ENCODE data around the gene QSOX2. TPM values are rescaled to one million over a fixed set of nuclear protein-coding genes. Genes with fewer than 3 reads are reported as not detected.

QSOX2 gene
- total and polyA plus RNA-seq, 8 donors = 6.8 to 19.1 (median 10.9) TPM

DNA sequence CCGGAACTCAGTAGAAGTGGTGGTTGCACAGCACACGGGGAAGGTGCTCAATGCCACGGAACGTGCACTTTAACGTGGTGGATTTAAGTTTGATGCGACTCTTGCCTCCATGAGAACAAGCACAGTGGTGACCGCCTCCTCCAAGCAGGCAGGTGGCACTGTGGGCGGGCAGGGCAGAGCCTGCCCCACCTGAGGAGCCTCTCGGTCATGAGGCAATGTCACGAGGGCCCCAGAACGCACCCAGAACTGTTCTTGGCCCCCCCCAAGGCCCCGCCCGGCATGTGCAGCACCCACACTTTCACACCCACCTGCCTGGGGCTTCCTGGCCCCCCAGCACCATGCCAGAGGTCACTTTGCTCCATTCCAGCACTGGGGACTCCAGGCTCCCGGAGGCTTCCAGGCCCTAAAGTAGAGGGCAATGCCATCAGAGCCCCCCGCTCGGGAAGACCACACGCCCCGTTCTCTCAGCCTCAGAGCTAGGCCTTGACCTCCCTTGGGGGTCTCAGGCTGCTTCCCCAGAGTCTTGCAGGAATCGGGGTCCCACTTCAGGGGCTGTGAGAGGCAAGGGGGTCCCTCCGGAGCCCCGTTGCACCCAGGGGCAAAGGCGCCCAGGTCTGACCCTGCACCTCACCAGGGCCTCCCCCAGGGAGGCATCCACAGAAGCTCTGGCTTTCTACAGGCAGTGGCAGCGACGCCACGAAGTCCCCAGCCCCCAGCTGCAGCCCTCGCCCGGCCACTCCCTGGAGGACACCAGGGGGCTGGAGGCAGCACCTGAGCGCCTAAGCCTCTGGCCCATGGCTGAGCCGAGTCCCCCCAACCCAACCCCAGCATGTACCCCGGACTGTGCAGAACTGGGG, 44.3 kb upstream of the QSOX2 start:
- FAIRE-seq (no peak), ATAC-seq (no peak), DNase-seq (peak in 2 of 6 donors; percentile 16 to 52)
- Histone ChIP-seq H3K4me3 (no peak overlapping the region), H3K36me3 (no peaks in the 10 kb centered on the region), H3K4me1 (no peaks in the 10 kb centered on the region), H3K9me3 (no peaks in the 10 kb centered on the region), H3K27ac (no peak overlapping the region), H3K27me3 (no peaks in the 10 kb centered on the region)
- WGBS, 2 donors = 82 to 90% methylated on average over 30 of the region's 30 CpGs
- TF ChIP-seq, protein P1, sequence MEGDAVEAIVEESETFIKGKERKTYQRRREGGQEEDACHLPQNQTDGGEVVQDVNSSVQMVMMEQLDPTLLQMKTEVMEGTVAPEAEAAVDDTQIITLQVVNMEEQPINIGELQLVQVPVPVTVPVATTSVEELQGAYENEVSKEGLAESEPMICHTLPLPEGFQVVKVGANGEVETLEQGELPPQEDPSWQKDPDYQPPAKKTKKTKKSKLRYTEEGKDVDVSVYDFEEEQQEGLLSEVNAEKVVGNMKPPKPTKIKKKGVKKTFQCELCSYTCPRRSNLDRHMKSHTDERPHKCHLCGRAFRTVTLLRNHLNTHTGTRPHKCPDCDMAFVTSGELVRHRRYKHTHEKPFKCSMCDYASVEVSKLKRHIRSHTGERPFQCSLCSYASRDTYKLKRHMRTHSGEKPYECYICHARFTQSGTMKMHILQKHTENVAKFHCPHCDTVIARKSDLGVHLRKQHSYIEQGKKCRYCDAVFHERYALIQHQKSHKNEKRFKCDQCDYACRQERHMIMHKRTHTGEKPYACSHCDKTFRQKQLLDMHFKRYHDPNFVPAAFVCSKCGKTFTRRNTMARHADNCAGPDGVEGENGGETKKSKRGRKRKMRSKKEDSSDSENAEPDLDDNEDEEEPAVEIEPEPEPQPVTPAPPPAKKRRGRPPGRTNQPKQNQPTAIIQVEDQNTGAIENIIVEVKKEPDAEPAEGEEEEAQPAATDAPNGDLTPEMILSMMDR (IDR thresholded peaks at IDR 0.05) = no peak
- intact Hi-C loops (cut with DNase I) = loop anchor here in 1 of 3 donors (10.0 kb wide), 2 partner anchors 115 to 145 kb away; no protein-coding TSS in a partner anchor

- TF ChIP-seq, protein P1 (IDR thresholded peaks at IDR 0.05) = no peak
- ATAC-seq (no peak), FAIRE-seq (no peak), DNase-seq (peak in 1 of 6 donors; percentile 40)
- no peaks in the 10 kb centered on the region for H3K27me3 ChIP-seq
- no peaks in the 10 kb centered on the region for H3K9me3 ChIP-seq
- peaks cover 0 to 5% (median 0%) of the 10 kb centered on the region in 3 donors for H3K4me1 ChIP-seq
- H3K27ac ChIP-seq = no peak overlapping the region
- intact Hi-C loops (cut with DNase I) = loop anchor here in 1 of 3 donors (10.0 kb wide), 2 partner anchors 113 to 143 kb away; no protein-coding TSS in a partner anchor
- H3K4me3 ChIP-seq = no peak overlapping the region
- no peaks in the 10 kb centered on the region for H3K36me3 ChIP-seq
- WGBS, 2 donors = 56 to 66% methylated on average over 20 to 21 of the region's 21 CpGs
Observed at GRCh38 chr9:136287960-136288753, 42.5 kb upstream of the QSOX2 start.

GRCh38 chr9:136286987-136287379, 41.4 kb upstream of the QSOX2 start:
- Histone ChIP-seq H3K9me3 (no peaks in the 10 kb centered on the region), H3K27me3 (no peaks in the 10 kb centered on the region), H3K36me3 (no peaks in the 10 kb centered on the region), H3K27ac (no peak overlapping the region), H3K4me1 (peaks cover 7 to 12% (median 11%) of the 10 kb centered on the region in 3 donors), H3K4me3 (no peak overlapping the region)
- DNase-seq (no peak), ATAC-seq (no peak), FAIRE-seq (no peak)
- WGBS, 2 donors = 84 to 91% methylated on average over 13 of the region's 13 CpGs
- TF ChIP-seq, protein P1 (IDR thresholded peaks at IDR 0.05) = no peak
- intact Hi-C loops (cut with DNase I) = loop anchor here in 1 of 3 donors (10.0 kb wide), 2 partner anchors 112 to 142 kb away; no protein-coding TSS in a partner anchor

DNA sequence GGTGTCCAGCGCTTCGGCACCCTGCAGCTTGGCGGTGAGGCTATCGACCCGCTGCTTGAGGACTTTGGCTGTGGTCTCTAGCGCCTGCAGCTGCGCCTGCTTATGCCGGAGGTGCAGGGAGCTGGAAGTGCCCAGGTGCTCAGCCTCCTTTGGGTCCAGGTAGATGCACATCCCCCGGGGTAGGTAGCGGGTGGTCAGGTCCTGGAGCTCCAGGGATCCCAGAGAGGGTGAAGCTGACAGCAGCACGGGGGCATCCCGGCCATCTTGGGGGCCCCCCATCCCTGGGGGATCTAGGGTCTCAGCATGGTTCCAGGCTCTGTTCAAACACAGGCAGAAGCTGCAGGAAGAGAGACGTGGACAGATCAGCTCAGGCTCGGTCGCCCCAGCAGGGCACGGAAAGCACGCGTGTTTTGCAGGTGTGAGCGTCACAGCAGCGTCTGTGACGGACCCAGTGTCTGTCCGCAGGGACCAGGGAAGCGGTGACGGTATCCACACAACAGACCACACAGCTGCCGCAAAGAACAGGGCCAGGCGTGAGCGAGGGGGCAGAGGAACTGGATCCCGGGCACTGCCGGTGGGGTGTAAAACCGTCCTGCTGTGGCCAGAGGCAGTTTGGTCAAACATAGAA, 40.9 kb upstream of the QSOX2 start:
- H3K27me3 ChIP-seq = no peaks in the 10 kb centered on the region
- ATAC-seq (no peak), DNase-seq (peak in 1 of 6 donors; percentile 72), FAIRE-seq (no peak)
- no peaks in the 10 kb centered on the region for H3K9me3 ChIP-seq
- TF ChIP-seq, protein P1 (IDR thresholded peaks at IDR 0.05) = no peak
- H3K4me3 ChIP-seq = no peak overlapping the region
- H3K4me1 ChIP-seq = peaks cover 10 to 12% (median 12%) of the 10 kb centered on the region in 3 donors
- H3K36me3 ChIP-seq = no peaks in the 10 kb centered on the region
- 80 to 86% methylated on average over 26 to 30 of the region's 30 CpGs for WGBS, 2 donors
- H3K27ac ChIP-seq = no peak overlapping the region
- intact Hi-C loops (cut with DNase I) = loop anchor here in 1 of 3 donors (10.0 kb wide), 2 partner anchors 112 to 142 kb away; no protein-coding TSS in a partner anchor

Measured in pancreas (tissue), 10 donors.